CD14-positive monocyte (primary cell): ENCODE measurements around the gene RYR3. TPM values are rescaled to one million over a fixed set of nuclear protein-coding genes. Genes with fewer than 3 reads are reported as not detected.

Source experiments
- DNase-seq, 3 donors: peaks; one replicate each; pipeline ENCODE4 v3.0.0-alpha.2; 2011 to 2022
- H2AFZ ChIP-seq: 2 replicates; pipeline ENCODE4 v1.6.0; 2012; ENCODE audit warnings: mild to moderate bottlenecking, low read depth, low read length, inconsistent platforms; ENCODE audit not compliant: insufficient read depth, poor library complexity, severe bottlenecking
- H3K27ac ChIP-seq, 2 donors: 1 replicate in 1 of 2; 2 replicates in 1 of 2; pipeline ENCODE4 v1.5.1; 2012 to 2013; ENCODE audit warnings: low read length in 2 of 2, control low read depth in 1 of 2, inconsistent platforms in 1 of 2, low read depth in 1 of 2, mild to moderate bottlenecking in 1 of 2
- H3K27me3 ChIP-seq, 2 donors: one replicate each; pipeline versions ENCODE4 v1.6.0 to v1.6.1; 2011 to 2013; ENCODE audit warnings: low read length in 2 of 2; ENCODE audit not compliant: control insufficient read depth in 2 of 2, insufficient read depth in 2 of 2
- H3K36me3 ChIP-seq, 2 donors: replicated peaks in 1 of 2; 1 replicate in 1 of 2; 2 replicates in 1 of 2; pipeline versions ENCODE4 v1.5.1 to v1.6.1; 2012 to 2013; ENCODE audit warnings: low read length in 2 of 2, control low read depth in 1 of 2, inconsistent platforms in 1 of 2, mild to moderate bottlenecking in 1 of 2; ENCODE audit not compliant: insufficient read depth in 2 of 2, control insufficient read depth in 1 of 2
- H3K4me1 ChIP-seq, 2 donors: 1 replicate in 1 of 2; 2 replicates in 1 of 2; pipeline versions ENCODE4 v1.5.1 to v1.6.1; 2012 to 2013; ENCODE audit warnings: low read length in 2 of 2, control low read depth in 1 of 2, inconsistent platforms in 1 of 2, mild to moderate bottlenecking in 1 of 2, moderate library complexity in 1 of 2; ENCODE audit not compliant: insufficient read depth in 2 of 2, control insufficient read depth in 1 of 2
- H3K4me2 ChIP-seq: replicated peaks from 2 replicates; pipeline ENCODE3; 2012; ENCODE audit warnings: low read length, moderate library complexity, mild to moderate bottlenecking; ENCODE audit not compliant: poor library complexity, severe bottlenecking; ENCODE audit errors: extremely low read depth
- H3K4me3 ChIP-seq, 3 experiments: fragments of 200-600 bp in 1 of 3; sonication (generic) in 1 of 3; replicated peaks in 1 of 3; 1 replicate in 2 of 3; 2 replicates in 1 of 3; pipeline ENCODE4 v1.5.1; 2011 to 2013; ENCODE audit warnings: low read length in 3 of 3, mild to moderate bottlenecking in 3 of 3, control low read depth in 2 of 3, low read depth in 2 of 3, inconsistent platforms in 1 of 3, moderate library complexity in 1 of 3
- H3K79me2 ChIP-seq: 2 replicates; pipeline ENCODE4 v1.6.0; 2012; ENCODE audit warnings: mild to moderate bottlenecking, control low read depth, inconsistent platforms, low read length, moderate library complexity; ENCODE audit not compliant: insufficient read depth
- H3K9ac ChIP-seq: 2 replicates; pipeline ENCODE4 v1.6.0; 2017; ENCODE audit warnings: low read length, mild to moderate bottlenecking; ENCODE audit not compliant: insufficient read depth, poor library complexity, severe bottlenecking
- H3K9me3 ChIP-seq, 2 donors: replicated peaks in 1 of 2; 1 replicate in 1 of 2; 2 replicates in 1 of 2; pipeline versions ENCODE4 v1.5.1 to v1.6.1; 2012 to 2013; ENCODE audit warnings: low read length in 2 of 2, control low read depth in 1 of 2; ENCODE audit not compliant: control insufficient read depth in 1 of 2, insufficient read depth in 1 of 2
- H4K20me1 ChIP-seq: 2 replicates; pipeline ENCODE4 v1.6.0; 2012; ENCODE audit warnings: mild to moderate bottlenecking, low read length, control low read depth, moderate library complexity; ENCODE audit not compliant: insufficient read depth
- H3K27ac Mint-ChIP-seq, 7 donors: one replicate each; pipeline ENCODE4 v1.8.0; 2020; ENCODE audit warnings: mild to moderate bottlenecking in 7 of 7, mixed read lengths in 7 of 7, moderate library complexity in 6 of 7, inconsistent platforms in 2 of 7
- H3K27me3 Mint-ChIP-seq, 3 donors: one replicate each; pipeline ENCODE4 v1.8.0; 2021 to 2022; ENCODE audit warnings: low read depth in 3 of 3, mild to moderate bottlenecking in 3 of 3, mixed read lengths in 3 of 3, moderate library complexity in 3 of 3, inconsistent platforms in 1 of 3
- H3K36me3 Mint-ChIP-seq, 2 donors: one replicate each; pipeline ENCODE4 v1.8.0; 2020; ENCODE audit warnings: mixed read lengths in 2 of 2, inconsistent platforms in 1 of 2, mild to moderate bottlenecking in 1 of 2
- H3K4me1 Mint-ChIP-seq: one replicate; pipeline ENCODE4 v1.8.0; 2020; ENCODE audit warnings: mild to moderate bottlenecking, mixed read lengths
- H3K4me3 Mint-ChIP-seq, 2 donors: one replicate each; pipeline ENCODE4 v1.8.0; 2020; ENCODE audit warnings: mild to moderate bottlenecking in 2 of 2, mixed read lengths in 2 of 2, moderate library complexity in 1 of 2
- H3K9me3 Mint-ChIP-seq, 7 donors: one replicate each; pipeline ENCODE4 v1.8.0; 2020 to 2022; ENCODE audit warnings: mixed read lengths in 7 of 7, mild to moderate bottlenecking in 6 of 7, moderate library complexity in 6 of 7, inconsistent platforms in 2 of 7
- CTCF ChIP-seq: fragments of 200-600 bp; IDR thresholded peaks from one replicate; pipeline ENCODE4 v1.8.0; 2022; ENCODE audit warnings: antibody characterized with exemption, mild to moderate bottlenecking
- WGBS: methylation state at CpG from one replicate; pipeline ENCODE4 v1.1.5; 2013; ENCODE audit warnings: missing lambda C conversion rate; ENCODE audit not compliant: insufficient coverage; 5-methylcytosine and 5-hydroxymethylcytosine counted together
- intact Hi-C, 2 donors: fragments of 100-400 bp; cut with micrococcal nuclease; formaldehyde crosslinking; loops; one replicate each; pipeline versions ENCODE4 v1.15.0 to v1.15.1; 2023
- polyA plus RNA-seq, 3 donors: library from polyadenylated mRNA; depleted of rRNA in 1 of 3; unstranded in 2 of 3; stranded (reverse) in 1 of 3; fragments of 300-500 nt in 2 of 3; fragments of >200 nt in 1 of 3; fragmentation: Illumina TruSeq in 2 of 3; gene quantifications; 1 replicate in 2 of 3; 2 replicates in 1 of 3; pipeline ENCODE4 v1.2.3, GENCODE V29; 2012 to 2021

The RYR3 gene
- polyA plus RNA-seq, 3 donors = not detected

GRCh38 chr15:33320017-33320416 lies 9.2 kb downstream of the RYR3 start:
- Mint-ChIP-seq H3K36me3 (no peaks in the 10 kb centered on the region), H3K4me3 (no peak overlapping the region), H3K27me3 (peaks cover 3 to 12% (median 10%) of the 10 kb centered on the region in 3 donors), H3K4me1 (no peaks in the 10 kb centered on the region), H3K9me3 (no peaks in the 10 kb centered on the region), H3K27ac (no peak overlapping the region)
- H3K4me1 ChIP-seq = no peaks in the 10 kb centered on the region
- no peak for DNase-seq
- H3K79me2 ChIP-seq = no peaks in the 10 kb centered on the region
- H3K4me3 ChIP-seq = no peak overlapping the region
- no peaks in the 10 kb centered on the region for H3K9me3 ChIP-seq
- H3K36me3 ChIP-seq = no peaks in the 10 kb centered on the region
- no peak overlapping the region for H3K9ac ChIP-seq
- intact Hi-C loops = no loop called here
- no peaks in the 10 kb centered on the region for H4K20me1 ChIP-seq
- no peak overlapping the region for H2AFZ ChIP-seq
- no peak overlapping the region for H3K4me2 ChIP-seq
- TF ChIP-seq CTCF = no peak
- H3K27me3 ChIP-seq = no peaks in the 10 kb centered on the region
- no CpG with 5 or more reads among the region's 1 CpG for WGBS
- no peak overlapping the region for H3K27ac ChIP-seq

- intact Hi-C loops = no loop called here
- H3K36me3 Mint-ChIP-seq = no peaks in the 10 kb centered on the region
- Histone ChIP-seq H3K36me3 (no peaks in the 10 kb centered on the region), H3K9me3 (no peaks in the 10 kb centered on the region), H2AFZ (no peak overlapping the region), H3K4me2 (no peak overlapping the region), H3K4me1 (no peaks in the 10 kb centered on the region), H3K27me3 (no peaks in the 10 kb centered on the region), H3K9ac (no peak overlapping the region), H3K27ac (no peak overlapping the region), H4K20me1 (no peaks in the 10 kb centered on the region), H3K79me2 (no peaks in the 10 kb centered on the region), H3K4me3 (no peak overlapping the region)
- no peak for DNase-seq
- no peak overlapping the region for H3K27ac Mint-ChIP-seq
- H3K9me3 Mint-ChIP-seq = peaks cover 0 to 3% (median 0%) of the 10 kb centered on the region in 7 donors
- no peak overlapping the region for H3K4me3 Mint-ChIP-seq
- no peaks in the 10 kb centered on the region for H3K4me1 Mint-ChIP-seq
- WGBS = 98% methylated on average over 4 of the region's 6 CpGs
- TF ChIP-seq CTCF = no peak
- H3K27me3 Mint-ChIP-seq = peaks cover 3 to 10% (median 7%) of the 10 kb centered on the region in 3 donors
Observed at GRCh38 chr15:33322091-33322490, 11.3 kb downstream of the RYR3 start.
